Lung (tissue), 12 donors: ENCODE measurements around the gene BBS1. TPM values are rescaled to one million over a fixed set of nuclear protein-coding genes. Genes with fewer than 3 reads are reported as not detected.

ENCODE experiments used
- ATAC-seq: fragments of 200-7000 bp; cut with Tn5 transposase; one replicate; pipeline ENCODE4 v1.9.1; 2020; ENCODE audit warnings: moderate number of reproducible peaks; ENCODE audit not compliant: insufficient read depth, low FRiP score
- DNase-seq, 3 donors: peaks; one replicate each; pipeline ENCODE4 v3.0.0-alpha.2; 2013 to 2017
- H3K27ac ChIP-seq, 2 donors: one replicate each; pipeline ENCODE4 v1.5.1; 2013; ENCODE audit warnings: mild to moderate bottlenecking in 2 of 2, moderate library complexity in 2 of 2, control low read depth in 1 of 2, inconsistent platforms in 1 of 2, low read depth in 1 of 2, low read length in 1 of 2
- H3K27me3 ChIP-seq, 3 donors: one replicate each; pipeline ENCODE4 v1.5.1; 2013; ENCODE audit warnings: low read length in 2 of 3; ENCODE audit not compliant: control insufficient read depth in 3 of 3, insufficient read depth in 3 of 3
- H3K36me3 ChIP-seq, 4 donors: one replicate each; pipeline ENCODE4 v1.5.1; 2013; ENCODE audit warnings: low read length in 4 of 4, mild to moderate bottlenecking in 1 of 4, moderate library complexity in 1 of 4; ENCODE audit not compliant: control insufficient read depth in 4 of 4, insufficient read depth in 4 of 4
- H3K4me1 ChIP-seq, 5 donors: one replicate each; pipeline ENCODE4 v1.5.1; 2013; ENCODE audit warnings: low read length in 5 of 5, mild to moderate bottlenecking in 2 of 5, moderate library complexity in 1 of 5; ENCODE audit not compliant: control insufficient read depth in 5 of 5, insufficient read depth in 5 of 5
- H3K4me3 ChIP-seq: one replicate; pipeline ENCODE4 v1.5.1; 2013; ENCODE audit warnings: mild to moderate bottlenecking, control low read depth, moderate library complexity
- H3K9ac ChIP-seq, 2 donors: one replicate each; pipeline ENCODE4 v1.5.1; 2013; ENCODE audit warnings: low read length in 2 of 2, control low read depth in 1 of 2; ENCODE audit not compliant: insufficient read depth in 1 of 2
- H3K9me3 ChIP-seq, 4 donors: one replicate each; pipeline ENCODE4 v1.5.1; 2013; ENCODE audit warnings: low read length in 3 of 4, mild to moderate bottlenecking in 1 of 4, moderate library complexity in 1 of 4; ENCODE audit not compliant: control insufficient read depth in 4 of 4, insufficient read depth in 3 of 4
- WGBS, 2 donors: extraction: QIAGEN DNeasy Blood & Tissue Kit; methylation state at CpG; one replicate each; pipeline ENCODE4 v1.1.7; 2013; 5-methylcytosine and 5-hydroxymethylcytosine counted together
- polyA plus RNA-seq, 2 donors: library from polyadenylated mRNA; stranded (reverse); fragments of 200-250 nt; gene quantifications; one replicate each; pipeline ENCODE4 v1.2.1, GENCODE V29; 2013
- total RNA-seq, 2 donors: library from RNA; depleted of rRNA in 1 of 2; stranded (reverse); fragments of >200 nt in 1 of 2; gene quantifications; one replicate each; pipeline ENCODE4 v1.2.1, GENCODE V29; 2014 to 2021
- TF ChIP-seq, protein P1 (sequence below): IDR thresholded peaks from 2 replicates; pipeline ENCODE4 v1.5.1; 2012; ENCODE audit warnings: mild to moderate bottlenecking; ENCODE audit errors: control extremely low read depth, extremely low read depth
- donor health status: control.
- donor health status: control.
- donor health status: Bipolar disorder and iron deficiency.
- donor health status: healthy.
- donor health status: DM: yes; HTN: yes; CAD: no.

Gene BBS1
- total and polyA plus RNA-seq, 4 donors: 12.5 to 75.6 (median 29.3) TPM

DNA sequence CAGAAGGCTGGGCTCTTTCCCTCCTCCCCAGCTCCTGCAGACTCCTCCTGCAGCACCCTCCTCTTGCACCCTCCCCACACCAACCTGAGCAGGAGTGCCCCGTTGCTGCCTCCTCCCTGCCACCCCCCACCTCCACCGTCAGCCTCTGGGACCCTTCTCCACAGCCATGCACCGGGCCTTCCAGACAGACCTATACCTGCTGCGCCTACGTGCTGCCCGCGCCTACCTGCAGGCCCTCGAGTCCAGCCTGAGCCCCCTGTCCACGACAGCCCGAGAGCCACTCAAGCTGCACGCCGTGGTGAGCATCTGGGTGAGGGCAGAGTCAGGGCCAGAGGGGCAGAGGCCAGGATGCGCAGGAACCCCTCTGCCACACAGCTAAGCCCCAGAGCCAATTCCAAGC, 19.2 kb downstream of the BBS1 start:
- no peak for ATAC-seq

DNA sequence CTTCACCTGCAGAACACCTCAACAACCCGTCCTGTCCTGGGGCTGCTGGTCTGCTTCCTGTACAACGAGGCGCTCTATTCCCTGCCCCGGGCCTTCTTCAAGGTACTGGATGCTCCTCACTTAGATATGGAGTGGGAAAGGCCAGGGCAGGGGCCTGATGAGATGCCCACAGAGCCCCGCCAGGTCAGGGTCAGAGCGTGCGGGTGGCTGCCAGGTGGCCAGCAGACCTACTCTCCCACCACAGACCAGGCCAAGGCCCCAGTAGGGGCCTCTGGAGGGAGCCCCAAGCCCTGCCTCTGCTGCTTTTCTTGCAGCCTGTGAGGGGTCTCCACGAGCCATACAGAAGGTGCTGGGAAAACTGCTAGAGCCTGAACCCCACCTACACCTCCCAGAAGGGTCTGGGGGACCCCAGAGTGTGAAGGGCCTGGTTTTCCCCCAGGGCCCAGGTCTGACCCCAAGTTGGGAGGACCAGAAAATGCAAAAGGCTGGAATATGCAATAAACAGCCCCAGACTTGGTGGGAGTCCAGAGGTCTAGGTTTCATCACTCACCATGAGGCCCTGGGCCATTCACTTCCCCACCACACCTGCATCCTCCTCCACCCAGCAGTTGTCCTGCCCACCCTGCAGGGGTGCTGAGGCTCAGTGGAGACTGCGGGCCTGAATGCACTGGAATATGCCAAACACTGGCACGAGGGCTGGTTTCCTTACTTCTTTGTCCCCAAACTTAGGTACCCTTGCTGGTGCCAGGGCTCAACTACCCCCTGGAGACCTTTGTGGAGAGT, 20.7 kb downstream of the BBS1 start:
- Histone ChIP-seq H3K4me3 (no peak overlapping the region), H3K27ac (no peak overlapping the region), H3K9me3 (peaks cover 0 to 1% (median 0%) of the 10 kb centered on the region in 4 donors), H3K9ac (no peak overlapping the region), H3K36me3 (peaks cover 0 to 22% (median 18%) of the 10 kb centered on the region in 4 donors), H3K27me3 (no peaks in the 10 kb centered on the region), H3K4me1 (no peaks in the 10 kb centered on the region)
- ATAC-seq (no peak), DNase-seq (no peak)
- TF ChIP-seq, protein P1, sequence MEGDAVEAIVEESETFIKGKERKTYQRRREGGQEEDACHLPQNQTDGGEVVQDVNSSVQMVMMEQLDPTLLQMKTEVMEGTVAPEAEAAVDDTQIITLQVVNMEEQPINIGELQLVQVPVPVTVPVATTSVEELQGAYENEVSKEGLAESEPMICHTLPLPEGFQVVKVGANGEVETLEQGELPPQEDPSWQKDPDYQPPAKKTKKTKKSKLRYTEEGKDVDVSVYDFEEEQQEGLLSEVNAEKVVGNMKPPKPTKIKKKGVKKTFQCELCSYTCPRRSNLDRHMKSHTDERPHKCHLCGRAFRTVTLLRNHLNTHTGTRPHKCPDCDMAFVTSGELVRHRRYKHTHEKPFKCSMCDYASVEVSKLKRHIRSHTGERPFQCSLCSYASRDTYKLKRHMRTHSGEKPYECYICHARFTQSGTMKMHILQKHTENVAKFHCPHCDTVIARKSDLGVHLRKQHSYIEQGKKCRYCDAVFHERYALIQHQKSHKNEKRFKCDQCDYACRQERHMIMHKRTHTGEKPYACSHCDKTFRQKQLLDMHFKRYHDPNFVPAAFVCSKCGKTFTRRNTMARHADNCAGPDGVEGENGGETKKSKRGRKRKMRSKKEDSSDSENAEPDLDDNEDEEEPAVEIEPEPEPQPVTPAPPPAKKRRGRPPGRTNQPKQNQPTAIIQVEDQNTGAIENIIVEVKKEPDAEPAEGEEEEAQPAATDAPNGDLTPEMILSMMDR: no peak
- 82 to 92% methylated on average over 10 of the region's 10 CpGs for WGBS, 2 donors

More for the DNA sequence above, 19.2 kb downstream of the BBS1 start:
- Histone ChIP-seq H3K4me1 (no peaks in the 10 kb centered on the region), H3K36me3 (peaks cover 0 to 22% (median 12%) of the 10 kb centered on the region in 4 donors), H3K27ac (no peak overlapping the region), H3K27me3 (no peaks in the 10 kb centered on the region), H3K9ac (no peak overlapping the region), H3K4me3 (no peak overlapping the region), H3K9me3 (peaks cover 0 to 1% (median 0%) of the 10 kb centered on the region in 4 donors)
- DNase-seq: no peak
- TF ChIP-seq, protein P1: no peak
- WGBS, 2 donors: 84 to 88% methylated on average over 13 of the region's 13 CpGs

GRCh38 chr11:66531841-66532240, 21.4 kb downstream of the BBS1 start:
- peaks cover 0 to 20% (median 17%) of the 10 kb centered on the region in 4 donors for H3K36me3 ChIP-seq
- no peaks in the 10 kb centered on the region for H3K27me3 ChIP-seq
- no peak for ATAC-seq
- no peak for DNase-seq
- peaks cover 0 to 1% (median 0%) of the 10 kb centered on the region in 4 donors for H3K9me3 ChIP-seq
- 95 to 97% methylated on average over 11 of the region's 11 CpGs for whole genome bisulfite sequencing, 2 donors
- no peaks in the 10 kb centered on the region for H3K4me1 ChIP-seq
- H3K9ac ChIP-seq: no peak overlapping the region
- TF ChIP-seq, protein P1: no peak
- no peak overlapping the region for H3K27ac ChIP-seq
- H3K4me3 ChIP-seq: no peak overlapping the region
